Gastroesophageal sphincter (tissue), 4 donors: ENCODE data around the gene SERPING1. TPM values are rescaled to one million over a fixed set of nuclear protein-coding genes. Genes with fewer than 3 reads are reported as not detected.
A peak's percentile ranks its signal among the peaks of the same experiment; 100 is the strongest.

Source experiments
- ATAC-seq: fragments of 150-250 bp; one replicate; pipeline ENCODE4 v1.9.1; 2016; ENCODE audit warnings: mild to moderate bottlenecking, moderate library complexity
- H3K27ac ChIP-seq, 4 donors: fragments of 200-600 bp; sonication (generic) in 3 of 4; 1 replicate in 3 of 4; 2 replicates in 1 of 4; pipeline ENCODE4 v1.5.1; 2016 to 2019
- H3K27me3 ChIP-seq: fragments of 200-600 bp; sonication (generic); one replicate; pipeline ENCODE4 v1.5.1; 2019
- H3K36me3 ChIP-seq, 2 donors: fragments of 200-600 bp; sonication (generic); one replicate each; pipeline ENCODE4 v1.5.1; 2019; ENCODE audit warnings: control low read depth in 1 of 2
- H3K4me1 ChIP-seq, 3 donors: fragments of 200-600 bp; sonication (generic); 1 replicate in 2 of 3; 2 replicates in 1 of 3; pipeline ENCODE4 v1.5.1; 2016 to 2019; ENCODE audit warnings: control low read depth in 2 of 3
- H3K4me3 ChIP-seq, 2 donors: fragments of 200-600 bp; sonication (generic); one replicate each; pipeline ENCODE4 v1.5.1; 2019; ENCODE audit warnings: mild to moderate bottlenecking in 1 of 2, moderate library complexity in 1 of 2
- H3K9me3 ChIP-seq, 3 donors: fragments of 200-600 bp; sonication (generic); one replicate each; pipeline ENCODE4 v1.5.1; 2017 to 2019; ENCODE audit warnings: control low read depth in 2 of 3
- EP300 ChIP-seq: sonication (generic); formaldehyde crosslinking; IDR thresholded peaks from one replicate; pipeline ENCODE4 v1.6.1; 2017; ENCODE audit warnings: antibody characterized with exemption, mild to moderate bottlenecking
- POLR2A ChIP-seq, 2 donors: fragments of 450-650 bp; IDR thresholded peaks; one replicate each; pipeline ENCODE4 v1.6.1; 2017; ENCODE audit warnings: antibody characterized with exemption in 2 of 2, mild to moderate bottlenecking in 2 of 2, moderate library complexity in 1 of 2
- POLR2AphosphoS5 ChIP-seq: sonication (generic); formaldehyde crosslinking; IDR thresholded peaks from one replicate; pipeline ENCODE4 v1.6.1; 2017; ENCODE audit warnings: antibody characterized with exemption
- WGBS, 2 donors: methylation state at CpG; one replicate each; pipeline ENCODE4 v1.1.5; 2018; ENCODE audit warnings: low coverage in 1 of 2; 5-methylcytosine and 5-hydroxymethylcytosine counted together
- total RNA-seq, 4 donors: library from RNA; depleted of rRNA; stranded (reverse); fragments of >200 nt; gene quantifications; one replicate each; pipeline ENCODE4 v1.1.0, GENCODE V29; 2016
- TF ChIP-seq, protein P1 (sequence below), 4 experiments: fragments of 200-600 bp in 2 of 4; fragments of 450-650 bp in 2 of 4; sonication (generic) in 1 of 4; IDR thresholded peaks; one replicate each; pipeline ENCODE4 v1.5.1; 2017 to 2019; ENCODE audit warnings: antibody characterized with exemption in 4 of 4, mild to moderate bottlenecking in 2 of 4, moderate library complexity in 2 of 4

The SERPING1 gene
- total RNA-seq, 4 donors from 2014 or later = 237 to 689 (median 443) TPM

- H3K36me3 ChIP-seq = peaks cover 0 to 98% of the 10 kb centered on the region in 2 donors
- 82 to 88% methylated on average over 1 to 2 of the region's 2 CpGs for whole genome bisulfite sequencing, 2 donors
- ATAC-seq = no peak
- TF ChIP-seq EP300 = no peak
- TF ChIP-seq POLR2A (IDR thresholded peaks at IDR 0.05) = no peak
- no peak for TF ChIP-seq POLR2AphosphoS5
- TF ChIP-seq, protein P1, sequence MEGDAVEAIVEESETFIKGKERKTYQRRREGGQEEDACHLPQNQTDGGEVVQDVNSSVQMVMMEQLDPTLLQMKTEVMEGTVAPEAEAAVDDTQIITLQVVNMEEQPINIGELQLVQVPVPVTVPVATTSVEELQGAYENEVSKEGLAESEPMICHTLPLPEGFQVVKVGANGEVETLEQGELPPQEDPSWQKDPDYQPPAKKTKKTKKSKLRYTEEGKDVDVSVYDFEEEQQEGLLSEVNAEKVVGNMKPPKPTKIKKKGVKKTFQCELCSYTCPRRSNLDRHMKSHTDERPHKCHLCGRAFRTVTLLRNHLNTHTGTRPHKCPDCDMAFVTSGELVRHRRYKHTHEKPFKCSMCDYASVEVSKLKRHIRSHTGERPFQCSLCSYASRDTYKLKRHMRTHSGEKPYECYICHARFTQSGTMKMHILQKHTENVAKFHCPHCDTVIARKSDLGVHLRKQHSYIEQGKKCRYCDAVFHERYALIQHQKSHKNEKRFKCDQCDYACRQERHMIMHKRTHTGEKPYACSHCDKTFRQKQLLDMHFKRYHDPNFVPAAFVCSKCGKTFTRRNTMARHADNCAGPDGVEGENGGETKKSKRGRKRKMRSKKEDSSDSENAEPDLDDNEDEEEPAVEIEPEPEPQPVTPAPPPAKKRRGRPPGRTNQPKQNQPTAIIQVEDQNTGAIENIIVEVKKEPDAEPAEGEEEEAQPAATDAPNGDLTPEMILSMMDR (IDR thresholded peaks at IDR 0.05) = no peak
- no peaks in the 10 kb centered on the region for H3K27me3 ChIP-seq
- no peak overlapping the region for H3K4me3 ChIP-seq
- no peak overlapping the region for H3K27ac ChIP-seq
- no peaks in the 10 kb centered on the region for H3K9me3 ChIP-seq
- H3K4me1 ChIP-seq = no peaks in the 10 kb centered on the region
Measured at GRCh38 chr11:57555393-57555792, 42.1 kb upstream of the SERPING1 start.

GRCh38 chr11:57556041-57556440 lies 41.4 kb upstream of the SERPING1 start:
- Histone ChIP-seq H3K4me3 (no peak overlapping the region), H3K27ac (no peak overlapping the region), H3K9me3 (no peaks in the 10 kb centered on the region), H3K27me3 (no peaks in the 10 kb centered on the region), H3K36me3 (peaks cover 0 to 93% of the 10 kb centered on the region in 2 donors), H3K4me1 (no peaks in the 10 kb centered on the region)
- ATAC-seq = no peak
- TF ChIP-seq EP300 (no peak), POLR2A (IDR thresholded peaks at IDR 0.05) (no peak), POLR2AphosphoS5 (no peak)
- TF ChIP-seq, protein P1 (IDR thresholded peaks at IDR 0.05) = no peak
- WGBS, 2 donors = 75% methylated on average over 2 of the region's 8 CpGs; no CpG with 5 or more reads in 1 of the 2 donors

- H3K4me1 ChIP-seq = peaks cover 0 to 15% (median 0%) of the 10 kb centered on the region in 3 donors
- no peaks in the 10 kb centered on the region for H3K27me3 ChIP-seq
- TF ChIP-seq, protein P1 (IDR thresholded peaks at IDR 0.05) = no peak
- TF ChIP-seq POLR2AphosphoS5 (no peak), POLR2A (IDR thresholded peaks at IDR 0.05) (no peak), EP300 (no peak)
- no peak overlapping the region for H3K27ac ChIP-seq
- ATAC-seq = no peak
- no peak overlapping the region for H3K4me3 ChIP-seq
- no CpG with 5 or more reads among the region's 4 CpGs for WGBS, 2 donors
- peaks cover 0 to 52% of the 10 kb centered on the region in 2 donors for H3K36me3 ChIP-seq
- no peaks in the 10 kb centered on the region for H3K9me3 ChIP-seq
Measured at GRCh38 chr11:57560146-57560545, 37.3 kb upstream of the SERPING1 start.

GRCh38 chr11:57562596-57562995 lies 34.9 kb upstream of the SERPING1 start:
- no peak for ATAC-seq
- WGBS, 2 donors = 55 to 57% methylated on average over 2 to 3 of the region's 4 CpGs
- Histone ChIP-seq H3K4me3 (no peak overlapping the region), H3K36me3 (peaks cover 0 to 27% of the 10 kb centered on the region in 2 donors), H3K27ac (no peak overlapping the region), H3K27me3 (no peaks in the 10 kb centered on the region), H3K4me1 (peaks cover 3 to 34% (median 9%) of the 10 kb centered on the region in 3 donors), H3K9me3 (no peaks in the 10 kb centered on the region)
- TF ChIP-seq POLR2A (IDR thresholded peaks at IDR 0.05) = no peak

- 26 to 42% methylated on average over 3 of the region's 4 CpGs for WGBS, 2 donors
- TF ChIP-seq, protein P1 (IDR thresholded peaks at IDR 0.05) = no peak
- TF ChIP-seq POLR2AphosphoS5 = peak; percentile 55
Measured at GRCh38 chr11:57566005-57566904, 31.2 kb upstream of the SERPING1 start.

More at GRCh38 chr11:57566005-57566904, 31.2 kb upstream of the SERPING1 start:
- Histone ChIP-seq H3K36me3 (no peaks in the 10 kb centered on the region), H3K27ac (peak overlapping the region; percentile 44 to 89 (median 78)), H3K4me1 (peaks cover 3 to 51% (median 19%) of the 10 kb centered on the region in 3 donors), H3K27me3 (no peaks in the 10 kb centered on the region), H3K4me3 (peak overlapping the region; percentile 43 to 78), H3K9me3 (no peaks in the 10 kb centered on the region)
- ATAC-seq = peak; percentile 60
